Bronchial epithelial cell (primary cell): ENCODE data around the gene LATS2. TPM values are rescaled to one million over a fixed set of nuclear protein-coding genes. Genes with fewer than 3 reads are reported as not detected.

Experiments used
- DNase-seq: peaks from one replicate; pipeline ENCODE4 v3.0.0-alpha.2; 2010; ENCODE audit warnings: low read depth
- FAIRE-seq: peaks from 2 replicates; lab custom pipeline; 2011; peaks lifted over from hg19 to GRCh38; lab: Jason Lieb, UNC
- H3K27me3 ChIP-seq: 2 replicates; pipeline ENCODE4 v1.5.1; 2011; ENCODE audit warnings: low read length; ENCODE audit not compliant: control insufficient read depth, insufficient read depth
- H3K36me3 ChIP-seq: 2 replicates; pipeline ENCODE4 v1.5.1; 2011; ENCODE audit warnings: low read length; ENCODE audit not compliant: control insufficient read depth, insufficient read depth
- H3K4me3 ChIP-seq: 2 replicates; pipeline ENCODE4 v1.5.1; 2011; ENCODE audit warnings: mild to moderate bottlenecking, low read depth, low read length, control low read depth
- CTCF ChIP-seq: IDR thresholded peaks from 2 replicates; pipeline ENCODE4 v1.5.1; 2011; ENCODE audit warnings: mild to moderate bottlenecking, moderate library complexity, low read length, control low read depth, inconsistent platforms; ENCODE audit not compliant: insufficient read depth, severe bottlenecking
- total RNA-seq: library from RNA; depleted of rRNA; stranded (reverse); fragments of >200 nt; gene quantifications from 2 replicates; pipeline ENCODE4 v1.2.1, GENCODE V29; 2014

The LATS2 gene
- total RNA-seq, 1 donor from 2014 or later: 5.3 TPM

GRCh38 chr13:21008026-21008425, 53.4 kb downstream of the LATS2 start:
- no peak for TF ChIP-seq CTCF
- H3K36me3 ChIP-seq: peaks cover 2% of the 10 kb centered on the region
- H3K27me3 ChIP-seq: no peaks in the 10 kb centered on the region
- no peak for DNase-seq
- H3K4me3 ChIP-seq: no peak overlapping the region
- no peak for FAIRE-seq

- FAIRE-seq: no peak
- no peak for DNase-seq
- no peak for TF ChIP-seq CTCF
- H3K27me3 ChIP-seq: no peaks in the 10 kb centered on the region
- no peak overlapping the region for H3K4me3 ChIP-seq
- H3K36me3 ChIP-seq: peaks cover 2% of the 10 kb centered on the region
Measured at GRCh38 chr13:21006141-21007005, 55.0 kb downstream of the LATS2 start.

GRCh38 chr13:21005193-21005592, 56.2 kb downstream of the LATS2 start:
- DNase-seq (no peak), FAIRE-seq (no peak)
- peaks cover 2% of the 10 kb centered on the region for H3K36me3 ChIP-seq
- H3K27me3 ChIP-seq: no peaks in the 10 kb centered on the region
- H3K4me3 ChIP-seq: no peak overlapping the region
- no peak for TF ChIP-seq CTCF

GRCh38 chr13:21001471-21001870, 59.9 kb downstream of the LATS2 start:
- H3K27me3 ChIP-seq: no peaks in the 10 kb centered on the region
- DNase-seq (no peak), FAIRE-seq (no peak)
- H3K36me3 ChIP-seq: peaks cover 1% of the 10 kb centered on the region
- no peak overlapping the region for H3K4me3 ChIP-seq
- no peak for TF ChIP-seq CTCF

GRCh38 chr13:21000647-21001046, 60.7 kb downstream of the LATS2 start:
- H3K36me3 ChIP-seq: peaks cover 1% of the 10 kb centered on the region
- no peak for TF ChIP-seq CTCF
- no peaks in the 10 kb centered on the region for H3K27me3 ChIP-seq
- no peak overlapping the region for H3K4me3 ChIP-seq
- DNase-seq (no peak), FAIRE-seq (no peak)
